H1 (cell line): ENCODE data around the gene RRP9. TPM values are rescaled to one million over a fixed set of nuclear protein-coding genes. Genes with fewer than 3 reads are reported as not detected.

Experiments used
- BACH1 ChIP-seq: IDR thresholded peaks from 2 replicates; pipeline ENCODE4 v1.6.1; 2012; ENCODE audit warnings: low read length, improper control_type of control experiment
- JUND ChIP-seq: IDR thresholded peaks from 2 replicates; pipeline ENCODE4 v1.6.1; 2011; ENCODE audit warnings: mild to moderate bottlenecking, improper control_type of control experiment, low read length
- KDM1A ChIP-seq: fragments of 200-600, 300-600 bp; sonication (generic); IDR thresholded peaks from 2 replicates; pipeline ENCODE4 v1.7.1; 2016; ENCODE audit warnings: mild to moderate bottlenecking, low read length, borderline replicate concordance
- KDM4A ChIP-seq: IDR thresholded peaks from one replicate; pipeline ENCODE4 v1.7.1; 2012; ENCODE audit warnings: low read depth, mild to moderate bottlenecking, moderate library complexity, low read length, inconsistent platforms; ENCODE audit not compliant: severe bottlenecking
- PHF8 ChIP-seq: fragments of 200-600 bp; sonication (generic); conservative IDR thresholded peaks from 2 replicates; pipeline ENCODE4 v1.7.1; 2012; ENCODE audit warnings: low read depth, mild to moderate bottlenecking, inconsistent platforms, low read length, moderate library complexity
- TAF7 ChIP-seq: optimal IDR thresholded peaks from 2 replicates; pipeline ENCODE3; 2011; ENCODE audit warnings: low read depth, mild to moderate bottlenecking, inconsistent platforms, low read length, moderate library complexity, borderline replicate concordance
- polyA plus RNA-seq, 7 experiments: library from polyadenylated mRNA; depleted of rRNA in 3 of 7; stranded (reverse) in 5 of 7; unstranded in 2 of 7; fragments of >200 nt in 5 of 7; fragments of 200-250 nt in 2 of 7; gene quantifications; 1 replicate in 5 of 7; 2 replicates in 1 of 7; 4 replicates in 1 of 7; pipeline versions ENCODE4 v1.2.1 to v1.2.3, GENCODE V29; 2011 to 2013; ENCODE audit warnings: missing spikeins in 2 of 7, mixed read lengths in 2 of 7
- total RNA-seq: library from RNA; stranded (reverse); fragmentation: NEBNext Ultra II Directional; extraction: Animal tissue kit (Norgen Biotek cat#: 25700); gene quantifications from 2 replicates; pipeline ENCODE4 v1.2.1, GENCODE V29; 2021

RRP9 gene
- total and polyA plus RNA-seq, 2 of the 8 experiments (the other 6 are each of a cell fraction or from before 2014, with no cell fraction given), result 55.6 to 68.9 TPM

GRCh38 chr3:51982838-51983577, 41.3 kb upstream of the RRP9 start, which contains the start of gene ACY1 (continued):
- TF ChIP-seq PHF8, result peak; percentile 58
- TF ChIP-seq JUND, result no peak
- peak; percentile 58 for TF ChIP-seq TAF7
- peak; percentile 31 for TF ChIP-seq KDM4A
- no peak for TF ChIP-seq KDM1A
- TF ChIP-seq BACH1, result no peak
